OCI-LY3 (cell line): ENCODE data around the gene ASPSCR1.

Source experiments
- H2AFZ ChIP-seq: fragments of 200-600, 300-600 bp; shearing (Covaris generic); 2 replicates; pipeline ENCODE4 v1.6.0; 2014; ENCODE audit warnings: antibody characterized with exemption, low read depth, low read length
- H3K27ac ChIP-seq: fragments of 200-600, 300-600 bp; sonication (generic); 2 replicates; pipeline ENCODE4 v1.5.1; 2014; ENCODE audit warnings: mild to moderate bottlenecking, low read length, moderate library complexity, mixed read lengths
- H3K27me3 ChIP-seq: fragments of 200-600, 300-600 bp; sonication (generic); 2 replicates; pipeline ENCODE4 v1.6.1; 2014; ENCODE audit warnings: low read depth, low read length, mixed read lengths
- H3K36me3 ChIP-seq: fragments of 200-600, 300-600 bp; sonication (generic); replicated peaks from 2 replicates; pipeline ENCODE3; 2014; ENCODE audit warnings: low read depth, low read length, mixed read lengths
- H3K4me1 ChIP-seq: fragments of 300-600, 200-600 bp; sonication (generic); 2 replicates; pipeline ENCODE4 v1.6.1; 2014; ENCODE audit warnings: low read length, mixed read lengths
- H3K4me2 ChIP-seq: fragments of 200-600, 300-600 bp; sonication (generic); 2 replicates; pipeline ENCODE4 v1.6.1; 2014; ENCODE audit warnings: low read length, mixed read lengths
- H3K4me3 ChIP-seq: fragments of 300-600, 200-600 bp; sonication (generic); 2 replicates; pipeline ENCODE4 v1.5.1; 2014; ENCODE audit warnings: antibody characterized with exemption, mild to moderate bottlenecking, low read length, moderate library complexity
- H3K79me2 ChIP-seq: fragments of 300-600, 200-600 bp; shearing (Covaris generic); 2 replicates; pipeline ENCODE4 v1.6.1; 2014; ENCODE audit warnings: mild to moderate bottlenecking, low read length, mixed read lengths
- H3K9ac ChIP-seq: fragments of 300-600, 200-600 bp; shearing (Covaris generic); 2 replicates; pipeline ENCODE4 v1.6.0; 2014; ENCODE audit warnings: mild to moderate bottlenecking, low read length, moderate library complexity
- H3K9me3 ChIP-seq: fragments of 200-600, 300-600 bp; shearing (Covaris generic); 2 replicates; pipeline ENCODE4 v1.6.1; 2014; ENCODE audit warnings: low read length, mixed read lengths; ENCODE audit not compliant: insufficient read depth
- H4K20me1 ChIP-seq: fragments of 200-600, 300-600 bp; sonication (generic); 2 replicates; pipeline ENCODE4 v1.6.1; 2016; ENCODE audit warnings: low read length, mixed read lengths; ENCODE audit not compliant: insufficient read depth
- EZH2phosphoT487 ChIP-seq: fragments of 200-600 bp; shearing (Covaris generic); IDR thresholded peaks from 2 replicates; pipeline ENCODE4 v1.6.1; 2018; ENCODE audit warnings: antibody characterized with exemption, mixed run types, low read depth
- TF ChIP-seq, protein P1 (sequence below): fragments of 200-600, 300-600 bp; sonication (generic); IDR thresholded peaks from 2 replicates; pipeline ENCODE4 v1.5.1; 2014; ENCODE audit warnings: antibody characterized with exemption, low read length, low read depth

ASPSCR1 gene

DNA sequence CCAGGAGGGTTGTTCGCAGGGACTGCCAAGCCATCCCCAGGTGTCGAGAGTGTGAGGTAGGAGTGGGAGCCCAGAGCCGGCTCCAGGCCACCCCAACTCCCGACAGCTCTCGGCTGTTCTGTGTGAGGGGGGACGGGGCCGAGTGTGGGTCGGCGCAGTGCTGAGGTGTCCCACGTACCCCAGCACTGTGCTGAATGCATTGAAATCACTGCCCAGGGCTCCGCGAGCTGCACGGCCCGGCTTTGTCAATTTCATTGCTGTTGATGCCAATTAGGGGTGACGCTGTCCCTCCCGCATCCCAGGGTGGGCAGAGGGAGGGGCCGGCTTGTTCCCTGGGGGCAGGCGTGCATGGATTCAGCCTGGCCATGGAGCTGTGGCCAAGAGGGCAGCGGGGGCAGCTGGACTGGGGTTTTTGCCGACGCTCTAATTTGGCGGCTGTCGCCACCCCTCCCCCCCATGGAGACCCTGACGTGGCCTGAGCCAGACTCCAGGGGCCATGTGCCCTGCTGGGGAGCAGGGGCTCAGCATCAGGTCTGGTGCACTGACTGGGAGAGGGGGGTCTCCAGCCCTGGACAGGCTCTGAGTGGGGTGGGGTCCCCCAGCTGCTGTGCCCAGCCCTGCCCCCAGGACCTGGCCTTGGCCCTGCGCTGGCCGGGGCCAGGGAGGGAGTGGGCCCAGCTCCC, 31.0 kb downstream of the ASPSCR1 start:
- Histone ChIP-seq H3K27me3 (no peaks in the 10 kb centered on the region), H3K4me1 (no peaks in the 10 kb centered on the region), H3K79me2 (no peaks in the 10 kb centered on the region), H3K4me3 (no peak overlapping the region), H3K36me3 (no peaks in the 10 kb centered on the region), H3K27ac (no peak overlapping the region), H3K4me2 (no peak overlapping the region), H3K9ac (no peak overlapping the region), H2AFZ (no peak overlapping the region), H3K9me3 (no peaks in the 10 kb centered on the region), H4K20me1 (no peaks in the 10 kb centered on the region)
- TF ChIP-seq, protein P1, sequence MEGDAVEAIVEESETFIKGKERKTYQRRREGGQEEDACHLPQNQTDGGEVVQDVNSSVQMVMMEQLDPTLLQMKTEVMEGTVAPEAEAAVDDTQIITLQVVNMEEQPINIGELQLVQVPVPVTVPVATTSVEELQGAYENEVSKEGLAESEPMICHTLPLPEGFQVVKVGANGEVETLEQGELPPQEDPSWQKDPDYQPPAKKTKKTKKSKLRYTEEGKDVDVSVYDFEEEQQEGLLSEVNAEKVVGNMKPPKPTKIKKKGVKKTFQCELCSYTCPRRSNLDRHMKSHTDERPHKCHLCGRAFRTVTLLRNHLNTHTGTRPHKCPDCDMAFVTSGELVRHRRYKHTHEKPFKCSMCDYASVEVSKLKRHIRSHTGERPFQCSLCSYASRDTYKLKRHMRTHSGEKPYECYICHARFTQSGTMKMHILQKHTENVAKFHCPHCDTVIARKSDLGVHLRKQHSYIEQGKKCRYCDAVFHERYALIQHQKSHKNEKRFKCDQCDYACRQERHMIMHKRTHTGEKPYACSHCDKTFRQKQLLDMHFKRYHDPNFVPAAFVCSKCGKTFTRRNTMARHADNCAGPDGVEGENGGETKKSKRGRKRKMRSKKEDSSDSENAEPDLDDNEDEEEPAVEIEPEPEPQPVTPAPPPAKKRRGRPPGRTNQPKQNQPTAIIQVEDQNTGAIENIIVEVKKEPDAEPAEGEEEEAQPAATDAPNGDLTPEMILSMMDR = no peak
- no peak for TF ChIP-seq EZH2phosphoT487

DNA sequence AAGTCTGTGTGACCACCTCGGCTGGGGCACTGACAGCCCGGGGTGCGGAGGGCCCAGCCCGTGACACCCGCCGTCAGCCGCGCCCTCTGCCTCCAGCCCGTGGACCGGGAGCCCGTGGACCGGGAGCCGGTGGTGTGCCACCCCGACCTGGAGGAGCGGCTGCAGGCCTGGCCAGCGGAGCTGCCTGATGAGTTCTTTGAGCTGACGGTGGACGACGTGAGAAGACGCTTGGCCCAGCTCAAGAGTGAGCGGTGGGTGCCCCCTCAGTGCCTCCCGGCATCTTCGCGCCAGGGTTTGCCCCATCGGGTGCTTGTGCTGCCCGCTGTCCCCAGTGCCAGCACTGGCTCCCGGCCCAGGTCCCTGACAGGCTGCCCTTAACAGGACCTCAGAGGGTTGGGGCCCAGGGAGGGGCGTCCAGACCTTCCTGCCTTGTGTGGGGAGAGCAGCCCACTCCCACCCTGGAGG, 31.5 kb downstream of the ASPSCR1 start:
- TF ChIP-seq, protein P1 = no peak
- TF ChIP-seq EZH2phosphoT487 = no peak
- Histone ChIP-seq H3K27me3 (no peaks in the 10 kb centered on the region), H3K4me1 (no peaks in the 10 kb centered on the region), H3K9me3 (no peaks in the 10 kb centered on the region), H3K36me3 (no peaks in the 10 kb centered on the region), H2AFZ (no peak overlapping the region), H3K4me2 (no peak overlapping the region), H3K27ac (no peak overlapping the region), H3K9ac (no peak overlapping the region), H3K4me3 (no peak overlapping the region), H4K20me1 (no peaks in the 10 kb centered on the region), H3K79me2 (no peaks in the 10 kb centered on the region)

DNA sequence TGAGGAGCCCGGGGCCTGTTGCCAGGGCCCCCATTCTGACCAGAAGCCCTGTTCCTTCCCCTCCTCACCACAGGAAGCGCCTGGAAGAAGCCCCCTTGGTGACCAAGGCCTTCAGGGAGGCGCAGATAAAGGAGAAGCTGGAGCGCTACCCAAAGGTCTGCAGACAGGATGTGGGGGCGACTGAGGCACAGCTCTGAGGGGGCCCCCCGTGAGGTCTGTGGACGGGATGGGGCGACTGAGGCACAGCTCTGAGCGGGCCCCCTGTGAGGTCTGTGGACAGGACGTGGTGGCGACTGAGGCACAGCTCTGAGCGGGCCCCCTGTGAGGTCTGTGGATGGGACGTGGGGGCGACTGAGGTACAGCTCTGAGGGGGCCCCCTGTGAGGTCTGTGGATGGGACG, 32.0 kb downstream of the ASPSCR1 start:
- H3K36me3 ChIP-seq = no peaks in the 10 kb centered on the region
- H3K9me3 ChIP-seq = no peaks in the 10 kb centered on the region
- H3K4me1 ChIP-seq = no peaks in the 10 kb centered on the region
- H3K4me3 ChIP-seq = no peak overlapping the region
- H2AFZ ChIP-seq = no peak overlapping the region
- no peaks in the 10 kb centered on the region for H3K27me3 ChIP-seq
- no peaks in the 10 kb centered on the region for H3K79me2 ChIP-seq
- TF ChIP-seq EZH2phosphoT487 = no peak
- TF ChIP-seq, protein P1 = no peak
- no peak overlapping the region for H3K27ac ChIP-seq
- no peak overlapping the region for H3K4me2 ChIP-seq
- H4K20me1 ChIP-seq = no peaks in the 10 kb centered on the region
- H3K9ac ChIP-seq = no peak overlapping the region

- no peaks in the 10 kb centered on the region for H3K36me3 ChIP-seq
- H3K9ac ChIP-seq = no peak overlapping the region
- no peaks in the 10 kb centered on the region for H3K27me3 ChIP-seq
These were observed 33.4 kb downstream of the ASPSCR1 start for GRCh38 chr17:82010575-82011525.

More at GRCh38 chr17:82010575-82011525, 33.4 kb downstream of the ASPSCR1 start:
- Histone ChIP-seq H3K9me3 (no peaks in the 10 kb centered on the region), H3K4me2 (no peak overlapping the region), H3K79me2 (no peaks in the 10 kb centered on the region), H2AFZ (no peak overlapping the region), H3K4me3 (no peak overlapping the region), H3K27ac (no peak overlapping the region), H3K4me1 (no peaks in the 10 kb centered on the region), H4K20me1 (no peaks in the 10 kb centered on the region)
- TF ChIP-seq EZH2phosphoT487 = no peak
- TF ChIP-seq, protein P1 = no peak
